Suprapubic skin (tissue), 4 donors: ENCODE results near the gene HERC2.

Source experiments
- POLR2A ChIP-seq, 2 donors: fragments of 450-650 bp; IDR thresholded peaks; one replicate each; pipeline ENCODE4 v1.6.1; 2017; ENCODE audit warnings: antibody characterized with exemption in 2 of 2, mild to moderate bottlenecking in 2 of 2, moderate library complexity in 2 of 2
- POLR2AphosphoS5 ChIP-seq, 3 donors: sonication (generic); formaldehyde crosslinking; IDR thresholded peaks; one replicate each; pipeline ENCODE4 v1.6.1; 2017; ENCODE audit warnings: antibody characterized with exemption in 3 of 3
- TF ChIP-seq, protein P1 (sequence below), 2 donors: fragments of 200-600 bp in 1 of 2; fragments of 450-650 bp in 1 of 2; sonication (generic) in 1 of 2; IDR thresholded peaks; one replicate each; pipeline ENCODE4 v1.5.1; 2016 to 2019; ENCODE audit warnings: antibody characterized with exemption in 2 of 2, mild to moderate bottlenecking in 1 of 2, moderate library complexity in 1 of 2

DNA sequence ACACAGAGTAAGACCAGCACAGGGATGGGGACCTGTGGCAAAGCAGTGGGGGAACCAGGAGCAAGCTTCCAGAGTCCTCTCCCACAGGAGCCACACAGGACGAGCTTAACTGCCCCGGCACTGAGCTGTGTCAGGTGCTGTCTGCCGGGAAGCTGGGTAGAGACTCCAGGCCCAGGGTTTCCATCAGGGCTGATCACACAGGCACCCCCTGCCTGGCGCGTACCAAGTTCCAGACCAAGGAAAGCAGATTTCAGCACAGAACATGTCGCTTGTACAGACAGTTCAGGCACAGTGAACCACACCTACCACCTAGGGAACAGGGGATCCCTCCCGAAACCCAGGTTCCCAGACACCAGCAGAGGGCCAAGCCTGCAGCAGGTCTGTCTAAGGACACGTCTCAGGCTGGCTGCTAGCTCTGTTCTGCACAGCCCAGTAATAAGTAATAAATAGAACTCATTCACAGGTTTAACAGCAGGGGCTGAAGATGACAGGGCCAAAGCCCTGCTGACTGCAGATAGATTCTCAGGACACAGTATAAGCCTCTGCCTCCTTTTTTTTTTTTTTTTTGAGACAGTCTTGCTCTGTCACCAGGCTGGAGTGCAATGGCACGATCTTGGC lies 192.6 kb downstream of the HERC2 start:
- TF ChIP-seq, protein P1, sequence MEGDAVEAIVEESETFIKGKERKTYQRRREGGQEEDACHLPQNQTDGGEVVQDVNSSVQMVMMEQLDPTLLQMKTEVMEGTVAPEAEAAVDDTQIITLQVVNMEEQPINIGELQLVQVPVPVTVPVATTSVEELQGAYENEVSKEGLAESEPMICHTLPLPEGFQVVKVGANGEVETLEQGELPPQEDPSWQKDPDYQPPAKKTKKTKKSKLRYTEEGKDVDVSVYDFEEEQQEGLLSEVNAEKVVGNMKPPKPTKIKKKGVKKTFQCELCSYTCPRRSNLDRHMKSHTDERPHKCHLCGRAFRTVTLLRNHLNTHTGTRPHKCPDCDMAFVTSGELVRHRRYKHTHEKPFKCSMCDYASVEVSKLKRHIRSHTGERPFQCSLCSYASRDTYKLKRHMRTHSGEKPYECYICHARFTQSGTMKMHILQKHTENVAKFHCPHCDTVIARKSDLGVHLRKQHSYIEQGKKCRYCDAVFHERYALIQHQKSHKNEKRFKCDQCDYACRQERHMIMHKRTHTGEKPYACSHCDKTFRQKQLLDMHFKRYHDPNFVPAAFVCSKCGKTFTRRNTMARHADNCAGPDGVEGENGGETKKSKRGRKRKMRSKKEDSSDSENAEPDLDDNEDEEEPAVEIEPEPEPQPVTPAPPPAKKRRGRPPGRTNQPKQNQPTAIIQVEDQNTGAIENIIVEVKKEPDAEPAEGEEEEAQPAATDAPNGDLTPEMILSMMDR (IDR thresholded peaks at IDR 0.05) = no peak
- TF ChIP-seq POLR2AphosphoS5 (IDR thresholded peaks at IDR 0.05) (no peak), POLR2A (IDR thresholded peaks at IDR 0.05) (no peak)
